H9 (cell line): Measurements from ENCODE around the gene DTX4. TPM values are rescaled to one million over a fixed set of nuclear protein-coding genes. Genes with fewer than 3 reads are reported as not detected.

Experiments
- DNase-seq: peaks from one replicate; pipeline ENCODE4 v3.0.0-alpha.2; 2017
- H2AFZ ChIP-seq: one replicate; pipeline ENCODE4 v1.6.1; 2013; ENCODE audit warnings: mild to moderate bottlenecking, low read length, control low read depth, moderate library complexity
- H2AK5ac ChIP-seq: 2 replicates; pipeline ENCODE4 v1.6.1; 2013; ENCODE audit warnings: low read length, control low read depth, mixed read lengths; ENCODE audit not compliant: insufficient read length
- H2BK120ac ChIP-seq: one replicate; pipeline ENCODE4 v1.6.1; 2013; ENCODE audit warnings: low read depth, mild to moderate bottlenecking, low read length, control low read depth, inconsistent platforms; ENCODE audit not compliant: poor library complexity, severe bottlenecking
- H2BK12ac ChIP-seq: 2 replicates; pipeline ENCODE4 v1.6.1; 2013; ENCODE audit warnings: low read length, control low read depth, mixed read lengths, low read depth; ENCODE audit not compliant: insufficient read length
- H2BK15ac ChIP-seq: 2 replicates; pipeline ENCODE4 v1.6.1; 2013; ENCODE audit warnings: low read depth, low read length, control low read depth
- H2BK20ac ChIP-seq: one replicate; pipeline ENCODE4 v1.6.1; 2013; ENCODE audit warnings: low read depth, mild to moderate bottlenecking, low read length, control low read depth, inconsistent platforms; ENCODE audit not compliant: poor library complexity, severe bottlenecking
- H2BK5ac ChIP-seq: 2 replicates; pipeline ENCODE4 v1.6.1; 2013; ENCODE audit warnings: low read length, control low read depth, mixed read lengths; ENCODE audit not compliant: insufficient read length
- H3K14ac ChIP-seq: 2 replicates; pipeline ENCODE4 v1.6.1; 2013; ENCODE audit warnings: low read length, control low read depth; ENCODE audit not compliant: insufficient read depth
- H3K18ac ChIP-seq: 2 replicates; pipeline ENCODE4 v1.6.1; 2013; ENCODE audit warnings: low read depth, mild to moderate bottlenecking, mixed read lengths, low read length, control low read depth; ENCODE audit not compliant: insufficient read length
- H3K23ac ChIP-seq: 2 replicates; pipeline ENCODE4 v1.6.1; 2013; ENCODE audit warnings: low read length, control low read depth, mixed read lengths, low read depth; ENCODE audit not compliant: insufficient read length
- H3K23me2 ChIP-seq: 2 replicates; pipeline ENCODE4 v1.6.1; 2013; ENCODE audit warnings: low read depth, mild to moderate bottlenecking, mixed read lengths, low read length, control low read depth; ENCODE audit not compliant: insufficient read length, poor library complexity, severe bottlenecking
- H3K27ac ChIP-seq: 2 replicates; pipeline ENCODE4 v1.5.1; 2013; ENCODE audit warnings: low read length, control low read depth, mixed read lengths, low read depth; ENCODE audit not compliant: insufficient read length
- H3K27me3 ChIP-seq: 2 replicates; pipeline ENCODE4 v1.6.1; 2013; ENCODE audit warnings: low read length, control low read depth, inconsistent platforms; ENCODE audit not compliant: insufficient read depth
- H3K4ac ChIP-seq: 2 replicates; pipeline ENCODE4 v1.6.1; 2013; ENCODE audit warnings: low read depth, mild to moderate bottlenecking, control low read depth, inconsistent platforms, low read length, moderate library complexity
- H3K4me1 ChIP-seq: 2 replicates; pipeline ENCODE4 v1.6.1; 2013; ENCODE audit warnings: low read length, control low read depth, inconsistent platforms; ENCODE audit not compliant: insufficient read depth
- H3K4me2 ChIP-seq: 2 replicates; pipeline ENCODE4 v1.6.1; 2013; ENCODE audit warnings: low read length, control low read depth, mixed read lengths; ENCODE audit not compliant: insufficient read length, insufficient read depth
- H3K56ac ChIP-seq: 2 replicates; pipeline ENCODE4 v1.6.1; 2013; ENCODE audit warnings: low read depth, mild to moderate bottlenecking, mixed read lengths, low read length, control low read depth; ENCODE audit not compliant: insufficient read length
- H3K79me1 ChIP-seq: 2 replicates; pipeline ENCODE4 v1.6.1; 2013; ENCODE audit warnings: low read depth, mild to moderate bottlenecking, moderate library complexity, low read length, control low read depth, inconsistent platforms; ENCODE audit not compliant: insufficient read depth, poor library complexity, severe bottlenecking
- H3K79me2 ChIP-seq: 2 replicates; pipeline ENCODE4 v1.6.1; 2013; ENCODE audit warnings: low read length, control low read depth, inconsistent platforms; ENCODE audit not compliant: insufficient read depth
- H3K9ac ChIP-seq: 2 replicates; pipeline ENCODE4 v1.6.1; 2013; ENCODE audit warnings: low read length, control low read depth, mixed read lengths; ENCODE audit not compliant: insufficient read length; ENCODE audit errors: extremely low read depth
- H3K9me3 ChIP-seq: one replicate; pipeline ENCODE4 v1.6.1; 2013; ENCODE audit warnings: low read depth, low read length, inconsistent platforms; ENCODE audit not compliant: control insufficient read depth
- H3T11ph ChIP-seq: one replicate; pipeline ENCODE4 v1.6.1; 2013; ENCODE audit warnings: mild to moderate bottlenecking, low read length, control low read depth, inconsistent platforms
- H4K20me1 ChIP-seq: one replicate; pipeline ENCODE4 v1.6.1; 2013; ENCODE audit not compliant: control insufficient read depth, insufficient read length, insufficient read depth
- H4K5ac ChIP-seq: 2 replicates; pipeline ENCODE4 v1.6.1; 2013; ENCODE audit warnings: low read depth, mild to moderate bottlenecking, mixed read lengths, low read length, control low read depth; ENCODE audit not compliant: insufficient read length
- H4K8ac ChIP-seq: replicated peaks from 2 replicates; pipeline ENCODE4 v1.6.1; 2013; ENCODE audit warnings: low read length, control low read depth, mixed read lengths, low read depth; ENCODE audit not compliant: insufficient read length
- H4K91ac ChIP-seq: 2 replicates; pipeline ENCODE4 v1.6.1; 2013; ENCODE audit warnings: low read depth, mild to moderate bottlenecking, moderate library complexity, mixed read lengths, low read length, control low read depth; ENCODE audit not compliant: insufficient read length
- H3K27ac Mint-ChIP-seq, 3 experiments: 2 replicates in 2 of 3; 3 replicates in 1 of 3; pipeline ENCODE4 v1.8.0; 2020 to 2021; ENCODE audit warnings: mixed read lengths in 3 of 3, mild to moderate bottlenecking in 1 of 3, moderate library complexity in 1 of 3
- H3K27me3 Mint-ChIP-seq: 2 replicates; pipeline ENCODE4 v1.8.0; 2021; ENCODE audit warnings: low read depth, mild to moderate bottlenecking, moderate library complexity, mixed read lengths
- H3K36me3 Mint-ChIP-seq, 3 experiments: 2 replicates in 2 of 3; 3 replicates in 1 of 3; pipeline ENCODE4 v1.8.0; 2020 to 2021; ENCODE audit warnings: low read depth in 3 of 3, mixed read lengths in 3 of 3; ENCODE audit not compliant: insufficient read depth in 1 of 3
- H3K4me1 Mint-ChIP-seq, 2 experiments: 2 replicates each; pipeline ENCODE4 v1.8.0; 2020; ENCODE audit warnings: mixed read lengths in 2 of 2
- H3K4me3 Mint-ChIP-seq, 2 experiments: 2 replicates in 1 of 2; 3 replicates in 1 of 2; pipeline ENCODE4 v1.8.0; 2020 to 2021; ENCODE audit warnings: mild to moderate bottlenecking in 2 of 2, mixed read lengths in 2 of 2, moderate library complexity in 1 of 2
- H3K9me3 Mint-ChIP-seq, 2 experiments: 2 replicates in 1 of 2; 3 replicates in 1 of 2; pipeline ENCODE4 v1.8.0; 2020; ENCODE audit warnings: mild to moderate bottlenecking in 2 of 2, mixed read lengths in 2 of 2, moderate library complexity in 1 of 2
- WGBS: extraction: QIAGEN DNeasy Blood & Tissue Kit; methylation state at CpG from one replicate; pipeline ENCODE4 v1.1.7; 2013; ENCODE audit warnings: missing lambda C conversion rate, low lambda C conversion rate, mixed read lengths; ENCODE audit not compliant: insufficient read length; ENCODE audit errors: extremely low coverage; 5-methylcytosine and 5-hydroxymethylcytosine counted together
- total RNA-seq: library from RNA; stranded (reverse); gene quantifications from 2 replicates; pipeline ENCODE4 v1.2.1, GENCODE V29; 2021
- TF ChIP-seq, protein P1 (sequence below): fragments of 200-600 bp; sonication (generic); conservative IDR thresholded peaks from 3 replicates; pipeline ENCODE4 v1.8.0; 2021; ENCODE audit warnings: antibody characterized with exemption, mild to moderate bottlenecking

DTX4 gene
- total RNA-seq, 1 experiment from 2014 or later = 13.0 TPM

GRCh38 chr11:59180907-59181306 is 9.0 kb downstream of the DTX4 start:
- TF ChIP-seq, protein P1, sequence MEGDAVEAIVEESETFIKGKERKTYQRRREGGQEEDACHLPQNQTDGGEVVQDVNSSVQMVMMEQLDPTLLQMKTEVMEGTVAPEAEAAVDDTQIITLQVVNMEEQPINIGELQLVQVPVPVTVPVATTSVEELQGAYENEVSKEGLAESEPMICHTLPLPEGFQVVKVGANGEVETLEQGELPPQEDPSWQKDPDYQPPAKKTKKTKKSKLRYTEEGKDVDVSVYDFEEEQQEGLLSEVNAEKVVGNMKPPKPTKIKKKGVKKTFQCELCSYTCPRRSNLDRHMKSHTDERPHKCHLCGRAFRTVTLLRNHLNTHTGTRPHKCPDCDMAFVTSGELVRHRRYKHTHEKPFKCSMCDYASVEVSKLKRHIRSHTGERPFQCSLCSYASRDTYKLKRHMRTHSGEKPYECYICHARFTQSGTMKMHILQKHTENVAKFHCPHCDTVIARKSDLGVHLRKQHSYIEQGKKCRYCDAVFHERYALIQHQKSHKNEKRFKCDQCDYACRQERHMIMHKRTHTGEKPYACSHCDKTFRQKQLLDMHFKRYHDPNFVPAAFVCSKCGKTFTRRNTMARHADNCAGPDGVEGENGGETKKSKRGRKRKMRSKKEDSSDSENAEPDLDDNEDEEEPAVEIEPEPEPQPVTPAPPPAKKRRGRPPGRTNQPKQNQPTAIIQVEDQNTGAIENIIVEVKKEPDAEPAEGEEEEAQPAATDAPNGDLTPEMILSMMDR = no peak
- no peak overlapping the region for H2BK12ac ChIP-seq
- H3K18ac ChIP-seq = no peak overlapping the region
- no peaks in the 10 kb centered on the region for H3K27me3 Mint-ChIP-seq
- H2BK20ac ChIP-seq = no peak overlapping the region
- H2BK15ac ChIP-seq = no peak overlapping the region
- H3K9me3 Mint-ChIP-seq = peaks cover 8 to 12% of the 10 kb centered on the region in 2 experiments; a peak in 3 of 5 replicates
- H3K27ac Mint-ChIP-seq = no peak overlapping the region
- H3K23me2 ChIP-seq = no peaks in the 10 kb centered on the region
- no peak overlapping the region for H2BK5ac ChIP-seq
- H4K8ac ChIP-seq = no peak overlapping the region
- H3T11ph ChIP-seq = no peak overlapping the region
- no peak overlapping the region for H3K23ac ChIP-seq
- no peaks in the 10 kb centered on the region for H4K20me1 ChIP-seq
- no peak overlapping the region for H3K4me3 Mint-ChIP-seq
- no peaks in the 10 kb centered on the region for H3K9me3 ChIP-seq
- no peak overlapping the region for H3K56ac ChIP-seq
- no peak overlapping the region for H2AFZ ChIP-seq
- H3K4me1 ChIP-seq = peaks cover 3% of the 10 kb centered on the region
- no peak overlapping the region for H3K27ac ChIP-seq
- no peak overlapping the region for H3K9ac ChIP-seq
- WGBS = no CpG with 5 or more reads among the region's 2 CpGs
- no peak overlapping the region for H3K4ac ChIP-seq
- H4K91ac ChIP-seq = no peak overlapping the region
- H3K4me1 Mint-ChIP-seq = peaks cover 24 to 47% of the 10 kb centered on the region in 2 experiments
- H3K4me2 ChIP-seq = no peak overlapping the region
- no peak overlapping the region for H2AK5ac ChIP-seq
- H3K14ac ChIP-seq = no peak overlapping the region
- H4K5ac ChIP-seq = no peak overlapping the region
- peaks cover 3% of the 10 kb centered on the region for H3K79me1 ChIP-seq
- no peaks in the 10 kb centered on the region for H3K27me3 ChIP-seq
- H3K36me3 Mint-ChIP-seq = peaks cover 16 to 40% (median 37%) of the 10 kb centered on the region in 3 experiments; a peak in 6 of 7 replicates
- H2BK120ac ChIP-seq = no peak overlapping the region
- DNase-seq = no peak
- no peaks in the 10 kb centered on the region; the same call in 1 of the 2 replicates for H3K79me2 ChIP-seq
